Panc1 (cell line): ENCODE measurements around the gene DCUN1D1. TPM values are rescaled to one million over a fixed set of nuclear protein-coding genes. Genes with fewer than 3 reads are reported as not detected.

Experiments
- ATAC-seq: fragments of 200-7000 bp; cut with Tn5 transposase; 2 replicates; pipeline ENCODE4 v1.9.1; 2020; ENCODE audit warnings: mild to moderate bottlenecking, moderate library complexity
- BruUV-seq: library from RNA; stranded (reverse); fragments of 400-500 nt; replicated peaks from 2 replicates; lab custom pipeline; 2021; lab: Mats Ljungman, UMichigan
- CTCF ChIA-PET: fragments of 300-600 bp; sonication (Branson Sonifier 250); formaldehyde crosslinking; loops from one replicate; lab custom pipeline; 2022; ENCODE audit warnings: antibody characterized with exemption; lab: Charles Lee
- POLR2A ChIA-PET: fragments of 300-600 bp; sonication (Branson Sonifier 250); formaldehyde crosslinking; loops from one replicate; lab custom pipeline; 2022; ENCODE audit warnings: antibody characterized with exemption; lab: Charles Lee
- DNase-seq: peaks from one replicate; pipeline ENCODE4 v3.0.0-alpha.2; 2010; ENCODE audit warnings: low read depth, low spot score
- H3K27ac ChIP-seq: 2 replicates; pipeline ENCODE4 v1.5.1; 2011; ENCODE audit warnings: mild to moderate bottlenecking, low read length, inconsistent platforms
- H3K27me3 ChIP-seq: fragments of 200-500 bp; sonication (Bioruptor generic); 2 replicates; pipeline ENCODE4 v1.6.0; 2014; ENCODE audit warnings: low read length, inconsistent platforms; ENCODE audit not compliant: control insufficient read depth, insufficient read depth
- H3K36me3 ChIP-seq: fragments of 200-500 bp; sonication (Bioruptor generic); 2 replicates; pipeline ENCODE4 v1.5.1; 2014; ENCODE audit warnings: inconsistent platforms, mild to moderate bottlenecking, low read length, moderate library complexity; ENCODE audit not compliant: control insufficient read depth, insufficient read depth
- H3K4me1 ChIP-seq: 2 replicates; pipeline ENCODE4 v1.5.1; 2011; ENCODE audit warnings: inconsistent platforms, mild to moderate bottlenecking, low read length, moderate library complexity; ENCODE audit not compliant: control insufficient read depth, insufficient read depth
- H3K4me3 ChIP-seq, 2 experiments: 2 replicates each; pipeline ENCODE4 v1.5.1; 2011 to 2012; ENCODE audit warnings: low read depth in 2 of 2, low read length in 2 of 2, mild to moderate bottlenecking in 2 of 2, inconsistent platforms in 1 of 2, moderate library complexity in 1 of 2
- H3K9me3 ChIP-seq: fragments of 200-500 bp; sonication (Bioruptor generic); 2 replicates; pipeline ENCODE4 v1.5.1; 2014; ENCODE audit warnings: low read depth, mild to moderate bottlenecking, inconsistent platforms, low read length, moderate library complexity; ENCODE audit not compliant: control insufficient read depth, insufficient read depth
- POLR2AphosphoS5 ChIP-seq: IDR thresholded peaks from 2 replicates; pipeline ENCODE4 v1.6.1; 2012; ENCODE audit warnings: mild to moderate bottlenecking, low read depth, low read length, moderate library complexity
- SIN3A ChIP-seq: IDR thresholded peaks from 2 replicates; pipeline ENCODE4 v1.6.1; 2012; ENCODE audit warnings: low read depth, mild to moderate bottlenecking, low read length, moderate library complexity, borderline replicate concordance; ENCODE audit not compliant: insufficient read depth
- TCF7L2 ChIP-seq: IDR thresholded peaks from 2 replicates; pipeline ENCODE4 v1.6.1; 2011; ENCODE audit warnings: mild to moderate bottlenecking, low read depth, low read length, inconsistent platforms
- in situ Hi-C: cut with HindIII; loops from 2 replicates; pipeline ENCODE4 v1.10.0; 2016; ENCODE audit warnings: low sequenced_read_pairs, low pct_unique_long_range_greater_than_20kb
- intact Hi-C: fragments of 100-400 bp; cut with micrococcal nuclease; formaldehyde crosslinking; loops from one replicate; pipeline ENCODE4 v1.10.0; 2022; ENCODE audit not compliant: unreplicated experiment
- total RNA-seq: library from RNA; stranded (reverse); gene quantifications from one replicate; pipeline ENCODE4 v1.2.1, GENCODE V29; 2021; ENCODE audit not compliant: unreplicated experiment
- TF ChIP-seq, protein P1 (sequence below), 2 experiments: IDR thresholded peaks; 2 replicates each; pipeline ENCODE4 v1.6.1; 2011 to 2012; ENCODE audit warnings: low read depth in 2 of 2, control low read depth in 1 of 2, low read length in 1 of 2, mild to moderate bottlenecking in 1 of 2, moderate library complexity in 1 of 2; ENCODE audit not compliant: insufficient read depth in 1 of 2
- TF ChIP-seq, protein P2 (sequence below): fragments of 450-650 bp; IDR thresholded peaks from 2 replicates; pipeline ENCODE4 v1.5.1; 2017; ENCODE audit warnings: mild to moderate bottlenecking

The DCUN1D1 gene
- total RNA-seq, 1 experiment from 2014 or later = 68.1 TPM

- POLR2A ChIA-PET = no interaction called here
- in situ Hi-C loops (no loop called here), intact Hi-C loops (no loop called here)
- H3K9me3 ChIP-seq = no peaks in the 10 kb centered on the region
- no TSS peak for BruUV-seq
- CTCF ChIA-PET = no interaction called here
- H3K27ac ChIP-seq = no peak overlapping the region
- ATAC-seq = no peak
- H3K4me3 ChIP-seq = no peak overlapping the region
- DNase-seq = no peak
- H3K36me3 ChIP-seq = no peaks in the 10 kb centered on the region; the same call in 1 of the 2 replicates
- no peaks in the 10 kb centered on the region for H3K4me1 ChIP-seq
- no peak for TF ChIP-seq SIN3A
- TF ChIP-seq, protein P1, sequence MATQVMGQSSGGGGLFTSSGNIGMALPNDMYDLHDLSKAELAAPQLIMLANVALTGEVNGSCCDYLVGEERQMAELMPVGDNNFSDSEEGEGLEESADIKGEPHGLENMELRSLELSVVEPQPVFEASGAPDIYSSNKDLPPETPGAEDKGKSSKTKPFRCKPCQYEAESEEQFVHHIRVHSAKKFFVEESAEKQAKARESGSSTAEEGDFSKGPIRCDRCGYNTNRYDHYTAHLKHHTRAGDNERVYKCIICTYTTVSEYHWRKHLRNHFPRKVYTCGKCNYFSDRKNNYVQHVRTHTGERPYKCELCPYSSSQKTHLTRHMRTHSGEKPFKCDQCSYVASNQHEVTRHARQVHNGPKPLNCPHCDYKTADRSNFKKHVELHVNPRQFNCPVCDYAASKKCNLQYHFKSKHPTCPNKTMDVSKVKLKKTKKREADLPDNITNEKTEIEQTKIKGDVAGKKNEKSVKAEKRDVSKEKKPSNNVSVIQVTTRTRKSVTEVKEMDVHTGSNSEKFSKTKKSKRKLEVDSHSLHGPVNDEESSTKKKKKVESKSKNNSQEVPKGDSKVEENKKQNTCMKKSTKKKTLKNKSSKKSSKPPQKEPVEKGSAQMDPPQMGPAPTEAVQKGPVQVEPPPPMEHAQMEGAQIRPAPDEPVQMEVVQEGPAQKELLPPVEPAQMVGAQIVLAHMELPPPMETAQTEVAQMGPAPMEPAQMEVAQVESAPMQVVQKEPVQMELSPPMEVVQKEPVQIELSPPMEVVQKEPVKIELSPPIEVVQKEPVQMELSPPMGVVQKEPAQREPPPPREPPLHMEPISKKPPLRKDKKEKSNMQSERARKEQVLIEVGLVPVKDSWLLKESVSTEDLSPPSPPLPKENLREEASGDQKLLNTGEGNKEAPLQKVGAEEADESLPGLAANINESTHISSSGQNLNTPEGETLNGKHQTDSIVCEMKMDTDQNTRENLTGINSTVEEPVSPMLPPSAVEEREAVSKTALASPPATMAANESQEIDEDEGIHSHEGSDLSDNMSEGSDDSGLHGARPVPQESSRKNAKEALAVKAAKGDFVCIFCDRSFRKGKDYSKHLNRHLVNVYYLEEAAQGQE (IDR thresholded peaks at IDR 0.05; ENCODE audit: insufficient read depth in 1 of 2, low read depth in 2 of 2, low read length in 1 of 2) = no peak
- TF ChIP-seq TCF7L2 = no peak
- no peak for TF ChIP-seq POLR2AphosphoS5
- TF ChIP-seq, protein P2, sequence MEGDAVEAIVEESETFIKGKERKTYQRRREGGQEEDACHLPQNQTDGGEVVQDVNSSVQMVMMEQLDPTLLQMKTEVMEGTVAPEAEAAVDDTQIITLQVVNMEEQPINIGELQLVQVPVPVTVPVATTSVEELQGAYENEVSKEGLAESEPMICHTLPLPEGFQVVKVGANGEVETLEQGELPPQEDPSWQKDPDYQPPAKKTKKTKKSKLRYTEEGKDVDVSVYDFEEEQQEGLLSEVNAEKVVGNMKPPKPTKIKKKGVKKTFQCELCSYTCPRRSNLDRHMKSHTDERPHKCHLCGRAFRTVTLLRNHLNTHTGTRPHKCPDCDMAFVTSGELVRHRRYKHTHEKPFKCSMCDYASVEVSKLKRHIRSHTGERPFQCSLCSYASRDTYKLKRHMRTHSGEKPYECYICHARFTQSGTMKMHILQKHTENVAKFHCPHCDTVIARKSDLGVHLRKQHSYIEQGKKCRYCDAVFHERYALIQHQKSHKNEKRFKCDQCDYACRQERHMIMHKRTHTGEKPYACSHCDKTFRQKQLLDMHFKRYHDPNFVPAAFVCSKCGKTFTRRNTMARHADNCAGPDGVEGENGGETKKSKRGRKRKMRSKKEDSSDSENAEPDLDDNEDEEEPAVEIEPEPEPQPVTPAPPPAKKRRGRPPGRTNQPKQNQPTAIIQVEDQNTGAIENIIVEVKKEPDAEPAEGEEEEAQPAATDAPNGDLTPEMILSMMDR = no peak
- no peaks in the 10 kb centered on the region for H3K27me3 ChIP-seq
Measured at GRCh38 chr3:182891364-182891763, 89.0 kb downstream of the DCUN1D1 start.

GRCh38 chr3:182889948-182890629, 90.2 kb downstream of the DCUN1D1 start:
- ChIA-PET POLR2A (no interaction called here), CTCF (no interaction called here)
- Histone ChIP-seq H3K9me3 (no peaks in the 10 kb centered on the region), H3K27ac (no peak overlapping the region), H3K27me3 (no peaks in the 10 kb centered on the region), H3K36me3 (no peaks in the 10 kb centered on the region; the same call in 1 of the 2 replicates), H3K4me1 (no peaks in the 10 kb centered on the region), H3K4me3 (no peak overlapping the region)
- TF ChIP-seq SIN3A (no peak), TCF7L2 (no peak), POLR2AphosphoS5 (no peak)
- TF ChIP-seq, protein P2 = no peak
- TF ChIP-seq, protein P1 (IDR thresholded peaks at IDR 0.05; ENCODE audit: insufficient read depth in 1 of 2, low read depth in 2 of 2, low read length in 1 of 2) = no peak
- intact Hi-C loops = no loop called here
- ATAC-seq = peak; percentile 38; the same call in 1 of the 2 replicates
- no peak for DNase-seq
- no TSS peak for BruUV-seq
- in situ Hi-C loops = no loop called here
